Hepatocyte (in vitro differentiated cells): ENCODE data around the gene CMSS1.

ENCODE experiments used
- EZH2 ChIP-seq: fragments of 200-600 bp; sonication (generic); IDR thresholded peaks from 2 replicates; pipeline ENCODE4 v1.6.1; 2016; ENCODE audit warnings: antibody characterized with exemption, mild to moderate bottlenecking, borderline replicate concordance
- EZH2phosphoT487 ChIP-seq: fragments of 200-600 bp; sonication (generic); IDR thresholded peaks from one replicate; pipeline ENCODE4 v1.6.1; 2018; ENCODE audit warnings: antibody characterized with exemption, mild to moderate bottlenecking, low read depth, moderate library complexity; ENCODE audit not compliant: unreplicated experiment, severe bottlenecking
- TF ChIP-seq, protein P1 (sequence below): fragments of 200-600 bp; sonication (generic); IDR thresholded peaks from 2 replicates; pipeline ENCODE4 v1.5.1; 2016; ENCODE audit warnings: antibody characterized with exemption, mild to moderate bottlenecking; ENCODE audit not compliant: poor library complexity

DNA sequence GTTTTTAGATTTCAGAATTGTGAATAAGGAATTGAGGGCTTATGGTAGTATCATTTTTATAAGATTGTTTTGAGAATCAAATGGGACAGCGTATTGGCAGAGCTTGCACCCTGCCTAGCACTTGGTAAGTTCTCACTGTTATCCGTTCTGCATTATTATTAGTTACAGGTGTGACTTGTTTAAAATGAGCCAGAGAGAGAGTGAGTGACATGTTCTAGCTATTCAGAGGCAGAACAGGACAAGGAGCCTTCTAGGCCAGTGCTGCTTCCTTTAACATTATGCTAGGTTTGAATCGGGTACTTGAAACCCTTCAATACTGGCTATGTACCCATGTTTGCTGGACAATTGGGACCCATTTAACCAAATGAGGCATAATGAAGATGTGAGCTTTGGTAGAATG, 162.9 kb downstream of the CMSS1 start:
- TF ChIP-seq, protein P1, sequence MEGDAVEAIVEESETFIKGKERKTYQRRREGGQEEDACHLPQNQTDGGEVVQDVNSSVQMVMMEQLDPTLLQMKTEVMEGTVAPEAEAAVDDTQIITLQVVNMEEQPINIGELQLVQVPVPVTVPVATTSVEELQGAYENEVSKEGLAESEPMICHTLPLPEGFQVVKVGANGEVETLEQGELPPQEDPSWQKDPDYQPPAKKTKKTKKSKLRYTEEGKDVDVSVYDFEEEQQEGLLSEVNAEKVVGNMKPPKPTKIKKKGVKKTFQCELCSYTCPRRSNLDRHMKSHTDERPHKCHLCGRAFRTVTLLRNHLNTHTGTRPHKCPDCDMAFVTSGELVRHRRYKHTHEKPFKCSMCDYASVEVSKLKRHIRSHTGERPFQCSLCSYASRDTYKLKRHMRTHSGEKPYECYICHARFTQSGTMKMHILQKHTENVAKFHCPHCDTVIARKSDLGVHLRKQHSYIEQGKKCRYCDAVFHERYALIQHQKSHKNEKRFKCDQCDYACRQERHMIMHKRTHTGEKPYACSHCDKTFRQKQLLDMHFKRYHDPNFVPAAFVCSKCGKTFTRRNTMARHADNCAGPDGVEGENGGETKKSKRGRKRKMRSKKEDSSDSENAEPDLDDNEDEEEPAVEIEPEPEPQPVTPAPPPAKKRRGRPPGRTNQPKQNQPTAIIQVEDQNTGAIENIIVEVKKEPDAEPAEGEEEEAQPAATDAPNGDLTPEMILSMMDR, result no peak
- TF ChIP-seq EZH2, result no peak
- TF ChIP-seq EZH2phosphoT487, result no peak
